Omental fat pad (tissue), 4 donors: ENCODE results near the gene CARMIL3. TPM values are rescaled to one million over a fixed set of nuclear protein-coding genes. Genes with fewer than 3 reads are reported as not detected.

Experiments
- ATAC-seq: fragments of 150-250 bp; one replicate; pipeline ENCODE4 v1.9.1; 2016; ENCODE audit warnings: mild to moderate bottlenecking, moderate library complexity; ENCODE audit not compliant: low FRiP score
- DNase-seq: peaks from one replicate; pipeline ENCODE4 v3.0.0-alpha.2; 2019; ENCODE audit warnings: low spot score
- total RNA-seq, 4 donors: library from RNA; depleted of rRNA; stranded (reverse); fragments of >200 nt; gene quantifications; one replicate each; pipeline ENCODE4 v1.1.0, GENCODE V29; 2016
- TF ChIP-seq, protein P1 (sequence below), 3 donors: fragments of 450-650 bp; IDR thresholded peaks; one replicate each; pipeline ENCODE4 v1.5.1; 2016 to 2017; ENCODE audit warnings: antibody characterized with exemption in 3 of 3, mild to moderate bottlenecking in 3 of 3, moderate library complexity in 2 of 3

CARMIL3 gene
- total RNA-seq, 4 donors from 2014 or later = 0.06 to 0.72 (median 0.30) TPM

DNA sequence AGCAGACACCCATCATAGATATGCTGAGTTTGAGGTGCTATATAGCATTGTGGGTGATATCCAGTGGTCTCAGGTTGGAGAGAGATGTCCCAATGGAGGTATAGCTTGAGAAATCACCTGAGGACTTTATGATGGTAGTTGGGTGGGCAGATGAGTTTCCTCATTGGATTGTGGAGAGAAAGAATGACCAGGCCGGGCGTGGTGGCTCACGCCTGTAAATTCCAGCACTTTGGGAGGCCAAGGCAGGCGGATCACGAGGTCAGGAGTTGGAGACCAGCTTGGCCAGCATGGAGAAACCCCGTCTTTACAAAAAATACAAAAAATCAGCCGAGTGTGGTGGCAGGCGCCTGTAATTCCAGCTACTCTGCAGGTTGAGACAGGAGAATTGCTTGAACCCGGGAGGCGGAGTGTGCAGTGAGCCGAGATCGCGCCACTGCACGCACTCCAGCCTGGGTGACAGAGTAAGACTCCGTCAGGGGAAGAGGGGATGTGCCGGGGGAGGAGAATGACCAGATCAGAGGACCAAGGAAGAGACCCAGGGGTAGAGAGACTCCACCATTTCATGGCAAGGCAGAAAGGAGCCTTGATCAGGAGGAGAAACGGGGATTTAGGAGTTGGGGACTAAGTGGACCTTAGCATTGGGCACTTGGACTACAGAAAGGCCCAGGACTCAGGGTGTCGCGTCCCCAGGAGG is 41.5 kb downstream of the CARMIL3 start:
- ATAC-seq = no peak

DNA sequence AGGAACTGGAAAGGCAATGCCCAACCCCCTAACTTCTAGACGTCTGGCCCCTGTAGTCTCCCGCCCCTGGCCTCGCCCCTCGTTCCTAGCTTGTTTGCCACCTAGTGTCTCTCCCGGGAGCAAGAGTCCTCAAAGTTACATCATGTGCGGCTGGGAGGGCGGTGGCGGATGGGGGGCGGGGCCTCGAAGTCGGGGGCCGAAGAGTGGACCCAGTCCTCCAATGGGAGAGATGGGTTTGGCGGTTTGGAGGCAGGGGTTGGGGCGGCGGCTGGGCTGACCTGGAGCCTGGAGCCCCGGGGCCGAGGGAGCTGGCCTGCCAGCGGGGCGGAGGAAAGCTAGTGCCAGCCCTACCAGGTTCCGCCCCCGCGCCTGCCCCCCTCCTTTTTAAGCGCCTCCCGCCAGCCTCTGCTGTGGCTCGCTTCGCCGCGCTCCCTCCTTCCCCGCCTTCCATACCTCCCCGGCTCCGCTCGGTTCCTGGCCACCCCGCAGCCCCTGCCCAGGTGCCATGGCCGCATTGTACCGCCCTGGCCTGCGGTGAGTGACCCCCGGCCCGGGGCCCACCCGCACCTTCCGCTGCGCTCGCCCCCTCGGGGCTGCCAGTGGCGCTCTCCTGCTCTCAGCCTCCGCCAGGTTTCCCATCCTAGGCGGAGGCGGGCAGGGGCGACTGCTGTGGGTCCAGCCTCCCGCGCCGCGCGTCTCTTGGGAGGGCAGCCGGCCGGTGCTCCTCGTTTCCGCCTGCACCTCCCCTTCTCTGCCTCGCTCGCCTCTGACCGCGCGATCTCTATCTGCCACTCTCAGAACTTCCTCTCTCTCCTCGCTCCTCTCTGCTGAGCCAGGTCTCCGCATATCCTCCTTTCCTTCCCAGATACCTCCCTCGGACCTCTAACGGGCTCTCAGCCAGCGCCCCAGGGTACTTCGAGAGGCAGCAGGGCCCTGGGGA is 42.4 kb downstream of the CARMIL3 start, which contains the start of gene PCK2:
Gene PCK2 (plus strand): TSS at position 411 of the 940 bp plus-strand sequence. CDS start 95 bp downstream, at position 506.
- ATAC-seq = peak; percentile 92
- TF ChIP-seq, protein P1, sequence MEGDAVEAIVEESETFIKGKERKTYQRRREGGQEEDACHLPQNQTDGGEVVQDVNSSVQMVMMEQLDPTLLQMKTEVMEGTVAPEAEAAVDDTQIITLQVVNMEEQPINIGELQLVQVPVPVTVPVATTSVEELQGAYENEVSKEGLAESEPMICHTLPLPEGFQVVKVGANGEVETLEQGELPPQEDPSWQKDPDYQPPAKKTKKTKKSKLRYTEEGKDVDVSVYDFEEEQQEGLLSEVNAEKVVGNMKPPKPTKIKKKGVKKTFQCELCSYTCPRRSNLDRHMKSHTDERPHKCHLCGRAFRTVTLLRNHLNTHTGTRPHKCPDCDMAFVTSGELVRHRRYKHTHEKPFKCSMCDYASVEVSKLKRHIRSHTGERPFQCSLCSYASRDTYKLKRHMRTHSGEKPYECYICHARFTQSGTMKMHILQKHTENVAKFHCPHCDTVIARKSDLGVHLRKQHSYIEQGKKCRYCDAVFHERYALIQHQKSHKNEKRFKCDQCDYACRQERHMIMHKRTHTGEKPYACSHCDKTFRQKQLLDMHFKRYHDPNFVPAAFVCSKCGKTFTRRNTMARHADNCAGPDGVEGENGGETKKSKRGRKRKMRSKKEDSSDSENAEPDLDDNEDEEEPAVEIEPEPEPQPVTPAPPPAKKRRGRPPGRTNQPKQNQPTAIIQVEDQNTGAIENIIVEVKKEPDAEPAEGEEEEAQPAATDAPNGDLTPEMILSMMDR (IDR thresholded peaks at IDR 0.05) = no peak
- DNase-seq = peak; percentile 68

More for the DNA sequence above, 41.5 kb downstream of the CARMIL3 start:
- no peak for DNase-seq
- TF ChIP-seq, protein P1 (IDR thresholded peaks at IDR 0.05) = no peak

DNA sequence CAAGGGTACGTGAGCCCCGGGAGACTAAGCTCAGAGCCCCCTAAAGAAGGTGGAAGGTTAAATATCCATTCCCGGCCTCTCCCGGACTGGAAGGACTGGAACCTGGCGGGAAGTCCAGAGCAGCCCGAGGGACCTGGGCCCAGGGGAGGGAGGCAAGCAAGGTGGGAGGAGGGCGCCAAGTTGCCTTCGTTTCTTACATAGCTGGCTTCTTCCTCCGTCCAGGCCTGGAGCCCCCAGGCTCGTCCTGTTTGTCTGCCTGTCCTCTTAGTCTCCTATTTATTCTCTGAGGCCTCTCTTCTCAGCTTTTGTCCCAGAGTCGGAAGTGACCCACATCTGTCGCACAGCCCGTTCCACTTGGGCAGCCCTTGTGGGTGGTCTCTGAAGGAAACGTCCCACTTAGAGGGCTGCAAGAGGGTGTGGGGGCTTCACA is 43.0 kb downstream of the CARMIL3 start:
- DNase-seq = no peak
- TF ChIP-seq, protein P1 (IDR thresholded peaks at IDR 0.05) = no peak
- ATAC-seq = peak; percentile 6

DNA sequence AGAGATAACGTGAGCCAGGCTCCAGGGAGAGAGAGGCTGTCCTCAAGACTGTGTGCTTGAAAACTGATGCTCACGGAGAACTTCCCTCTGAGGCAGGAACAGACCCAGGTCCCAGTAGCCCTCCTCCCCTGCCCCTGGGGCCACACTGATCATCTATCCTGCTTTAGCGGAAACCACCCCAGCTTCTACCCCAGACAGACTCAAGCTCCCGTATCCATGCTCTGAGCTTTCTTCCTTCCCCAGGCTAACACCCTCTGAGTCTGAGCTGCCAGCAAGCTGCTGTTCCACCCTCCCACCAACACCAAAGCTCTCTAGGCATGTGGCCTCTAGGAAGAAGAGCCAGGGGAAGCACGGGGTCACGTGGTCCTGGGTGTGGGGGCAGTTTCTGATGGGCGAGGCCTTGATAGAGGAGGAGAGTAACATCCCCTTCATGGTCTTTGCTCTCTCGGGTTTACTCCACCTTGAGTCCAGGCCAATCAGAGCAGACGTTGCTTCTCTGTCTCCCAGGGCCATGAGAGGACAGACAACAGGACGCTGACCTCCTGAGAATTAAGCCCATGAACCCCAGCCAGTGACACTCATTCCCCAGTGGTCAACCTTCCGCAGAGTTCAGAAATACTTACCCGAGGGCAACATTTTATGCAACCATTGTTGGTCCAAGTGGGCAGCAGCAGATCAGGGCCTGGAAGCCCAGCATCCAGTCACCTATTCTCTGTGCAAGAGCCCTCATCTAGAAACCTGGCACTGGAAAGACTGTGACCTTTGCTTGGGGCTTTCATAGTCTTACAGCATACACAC is 43.7 kb downstream of the CARMIL3 start:
- ATAC-seq (no peak), DNase-seq (no peak)
- TF ChIP-seq, protein P1 (IDR thresholded peaks at IDR 0.05) = no peak

DNA sequence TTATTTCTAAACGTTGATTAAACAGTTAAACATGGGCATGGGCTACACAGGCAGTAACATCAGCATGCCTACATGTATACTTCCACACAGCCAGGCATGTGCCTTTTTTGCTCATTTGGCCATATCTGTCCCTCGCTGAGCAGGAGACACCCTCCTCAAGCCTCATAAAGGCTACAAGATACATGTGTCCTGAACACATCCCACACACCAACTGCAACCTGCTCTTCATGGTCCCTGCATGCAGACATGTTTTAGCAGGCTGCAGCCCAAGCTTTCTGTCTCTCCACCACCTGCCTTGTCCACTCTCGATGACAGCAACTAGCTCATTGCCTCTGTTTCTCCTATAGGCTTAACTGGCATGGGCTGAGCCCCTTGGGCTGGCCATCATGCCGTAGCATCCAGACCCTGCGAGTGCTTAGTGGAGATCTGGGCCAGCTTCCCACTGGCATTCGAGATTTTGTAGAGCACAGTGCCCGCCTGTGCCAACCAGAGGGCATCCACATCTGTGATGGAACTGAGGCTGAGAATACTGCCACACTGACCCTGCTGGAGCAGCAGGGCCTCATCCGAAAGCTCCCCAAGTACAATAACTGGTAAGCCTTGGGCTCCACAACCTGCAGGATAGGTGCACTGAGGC is 44.9 kb downstream of the CARMIL3 start:
- TF ChIP-seq, protein P1 (IDR thresholded peaks at IDR 0.05) = no peak
- ATAC-seq (no peak), DNase-seq (no peak)
